ENCODE measurements around the gene ADAM8.

The ADAM8 gene

GRCh38 chr10:133281628-133282372 lies 5.1 kb upstream of the ADAM8 start:
- DNase-seq (ENCODE audit: low read depth in 2 of 2), result no peak

- DNase-seq (ENCODE audit: low read depth in 2 of 2), result no peak
These were observed 4.4 kb upstream of the ADAM8 start for GRCh38 chr10:133281084-133281483.

GRCh38 chr10:133280391-133281059 lies 3.9 kb upstream of the ADAM8 start:
- no peak for DNase-seq (ENCODE audit: low read depth in 2 of 2)

GRCh38 chr10:133279326-133280226 lies 2.9 kb upstream of the ADAM8 start:
- no peak for DNase-seq (ENCODE audit: low read depth in 2 of 2)

- peak; percentile 47 to 70 for DNase-seq (ENCODE audit: low read depth in 2 of 2)
These were observed 2.1 kb upstream of the ADAM8 start for GRCh38 chr10:133278577-133279265.

GRCh38 chr10:133277993-133278576 lies 1.4 kb upstream of the ADAM8 start:
- DNase-seq (ENCODE audit: low read depth in 2 of 2), result no peak

- DNase-seq (ENCODE audit: low read depth in 2 of 2), result no peak
These were observed 767 bp upstream of the ADAM8 start for GRCh38 chr10:133277277-133277992.

- no peak for DNase-seq (ENCODE audit: low read depth in 2 of 2)
These were observed 601 bp downstream of the ADAM8 start for GRCh38 chr10:133276100-133276434.

GRCh38 chr10:133275684-133276092 lies 980 bp downstream of the ADAM8 start:
- peak; percentile 50 to 56 for DNase-seq (ENCODE audit: low read depth in 2 of 2)

GRCh38 chr10:133274751-133275683 lies 1.7 kb downstream of the ADAM8 start:
- peak; percentile 82 to 86 for DNase-seq (ENCODE audit: low read depth in 2 of 2)

GRCh38 chr10:133273534-133274143 lies 3.0 kb downstream of the ADAM8 start:
- no peak for DNase-seq (ENCODE audit: low read depth in 2 of 2)

GRCh38 chr10:133272964-133273420 lies 3.7 kb downstream of the ADAM8 start:
- no peak for DNase-seq (ENCODE audit: low read depth in 2 of 2)

- no peak for DNase-seq (ENCODE audit: low read depth in 2 of 2)
These were observed 4.2 kb downstream of the ADAM8 start for GRCh38 chr10:133272301-133272963.

- DNase-seq (ENCODE audit: low read depth in 2 of 2), result no peak
These were observed 5.0 kb downstream of the ADAM8 start for GRCh38 chr10:133271521-133272300.

- no peak for DNase-seq (ENCODE audit: low read depth in 2 of 2)
These were observed 5.8 kb downstream of the ADAM8 start for GRCh38 chr10:133270773-133271297.

GRCh38 chr10:133270204-133270603 lies 6.5 kb downstream of the ADAM8 start:
- DNase-seq (ENCODE audit: low read depth in 2 of 2), result no peak

- no peak for DNase-seq (ENCODE audit: low read depth in 2 of 2)
These were observed 7.3 kb downstream of the ADAM8 start for GRCh38 chr10:133269367-133269766.

- DNase-seq (ENCODE audit: low read depth in 2 of 2), result no peak
These were observed 8.1 kb downstream of the ADAM8 start for GRCh38 chr10:133268532-133268931.

Measured in stimulated activated CD8-positive, alpha-beta memory T cell treated with anti-CD3 and anti-CD28 coated beads, Interleukin-15, amount 100 ng/mL, for 48 hours (primary cell).